HepG2 (cell line): ENCODE data around the gene TP53TG5. TPM values are rescaled to one million over a fixed set of nuclear protein-coding genes. Genes with fewer than 3 reads are reported as not detected.
A peak's percentile ranks its signal among the peaks of the same experiment; 100 is the strongest.

ENCODE experiments used
- ATAC-seq: fragments of 200-7000 bp; cut with Tn5 transposase; 3 replicates; pipeline ENCODE4 v1.9.1; 2020; ENCODE audit warnings: mild to moderate bottlenecking, moderate library complexity
- BruUV-seq: library from RNA; stranded (reverse); fragments of 400-500 nt; replicated peaks from 2 replicates; lab custom pipeline; 2021; lab: Mats Ljungman, UMichigan
- CTCF ChIA-PET: fragments of 300-600 bp; formaldehyde crosslinking; extraction: SDS; loops from one replicate; lab custom pipeline; 2021; ENCODE audit warnings: low total read pairs, inconsistent platforms, low intra/inter-chr PET ratio; lab: Yijun Ruan, JAX
- POLR2A ChIA-PET: fragments of 350-600 bp; sonication (Branson Sonifier 250); formaldehyde crosslinking; loops from one replicate; lab custom pipeline; 2020; ENCODE audit warnings: antibody characterized with exemption, inconsistent platforms; lab: Yijun Ruan, JAX
- DNase-seq: peaks from one replicate; pipeline ENCODE4 v3.0.0-alpha.2; 2015; ENCODE audit warnings: low spot score
- FAIRE-seq: peaks from 3 replicates; lab custom pipeline; 2011; peaks lifted over from hg19 to GRCh38; lab: Jason Lieb, UNC
- H2AFZ ChIP-seq: one replicate; pipeline ENCODE4 v1.6.1; 2011; ENCODE audit warnings: low read length, inconsistent platforms
- H3K27ac ChIP-seq: fragments of 300-600 bp; 3 replicates; pipeline ENCODE4 v1.8.0; 2011; ENCODE audit warnings: mixed run types, mild to moderate bottlenecking, mixed read lengths, low read length, inconsistent platforms; ENCODE audit not compliant: insufficient read depth; ENCODE audit errors: extremely low read length
- H3K27me3 ChIP-seq, 2 experiments: fragments of 200-600 bp in 1 of 2; 2 replicates in 1 of 2; 3 replicates in 1 of 2; pipeline versions ENCODE4 v1.6.0 to v1.8.0; 2011; ENCODE audit warnings: low read length in 2 of 2, mild to moderate bottlenecking in 2 of 2, moderate library complexity in 2 of 2, inconsistent platforms in 1 of 2; ENCODE audit not compliant: insufficient read depth in 2 of 2, control insufficient read depth in 1 of 2
- H3K36me3 ChIP-seq, 2 experiments: fragments of 200-600 bp in 1 of 2; replicated peaks in 1 of 2; 2 replicates in 1 of 2; 3 replicates in 1 of 2; pipeline versions ENCODE4 v1.5.1 to v1.8.0; 2011; ENCODE audit warnings: low read length in 2 of 2, inconsistent platforms in 1 of 2; ENCODE audit not compliant: insufficient read depth in 2 of 2, control insufficient read depth in 1 of 2
- H3K4me1 ChIP-seq: 2 replicates; pipeline ENCODE4 v1.5.1; 2012; ENCODE audit warnings: low read length, inconsistent platforms; ENCODE audit not compliant: insufficient read depth
- H3K4me2 ChIP-seq: 2 replicates; pipeline ENCODE4 v1.6.0; 2011; ENCODE audit warnings: low read depth, low read length, inconsistent platforms
- H3K4me3 ChIP-seq, 3 experiments: fragments of 200-600 bp in 1 of 3; sonication (generic), shearing (Covaris generic) in 1 of 3; replicated peaks in 1 of 3; 2 replicates each; pipeline ENCODE4 v1.5.1; 2011 to 2016; ENCODE audit warnings: low read length in 3 of 3, inconsistent platforms in 2 of 3, low read depth in 2 of 3, mild to moderate bottlenecking in 2 of 3, control low read depth in 1 of 3, mixed read lengths in 1 of 3; ENCODE audit not compliant: insufficient read depth in 1 of 3
- H3K79me2 ChIP-seq: one replicate; pipeline ENCODE4 v1.6.1; 2011; ENCODE audit warnings: low read length, inconsistent platforms; ENCODE audit not compliant: insufficient read depth
- H3K9ac ChIP-seq: 2 replicates; pipeline ENCODE4 v1.6.0; 2011; ENCODE audit warnings: mild to moderate bottlenecking, low read depth, low read length, inconsistent platforms; ENCODE audit not compliant: insufficient read depth
- H3K9me3 ChIP-seq: 2 replicates; pipeline ENCODE4 v1.5.1; 2012; ENCODE audit warnings: mild to moderate bottlenecking, low read length
- H4K20me1 ChIP-seq: 2 replicates; pipeline ENCODE4 v1.6.0; 2011; ENCODE audit warnings: inconsistent platforms, mild to moderate bottlenecking, low read length, moderate library complexity; ENCODE audit not compliant: insufficient read depth
- NFE2L1 ChIP-seq: sonication (generic); formaldehyde crosslinking; IDR thresholded peaks from 2 replicates; pipeline ENCODE4 v1.4.0; 2020; ENCODE audit warnings: missing genetic modification reagents, mild to moderate bottlenecking, borderline replicate concordance
- RFX5 ChIP-seq: IDR thresholded peaks from 2 replicates; pipeline ENCODE4 v1.6.1; 2011; ENCODE audit warnings: low read depth, low read length, improper control_type of control experiment
- RNF219 ChIP-seq: sonication (generic); formaldehyde crosslinking; IDR thresholded peaks from 2 replicates; pipeline ENCODE4 v1.5.0; 2020; ENCODE audit warnings: mild to moderate bottlenecking, missing genetic modification reagents
- SOX13 ChIP-seq, 3 experiments: fragments of 450-650 bp in 1 of 3; sonication (generic) in 1 of 3; formaldehyde crosslinking in 1 of 3; IDR thresholded peaks in 2 of 3; conservative IDR thresholded peaks in 1 of 3; 2 replicates each; pipeline versions ENCODE4 v1.5.0 to v1.6.1; 2016 to 2020; ENCODE audit warnings: antibody characterized with exemption in 1 of 3, mild to moderate bottlenecking in 1 of 3, missing compliant biosample characterization in 1 of 3, missing genetic modification reagents in 1 of 3, moderate library complexity in 1 of 3
- WGBS: methylation state at CpG from one replicate; pipeline ENCODE4 v1.1.6; 2017; ENCODE audit warnings: low lambda C conversion rate; 5-methylcytosine and 5-hydroxymethylcytosine counted together
- in situ Hi-C: cut with HindIII; loops from 2 replicates; pipeline ENCODE4 v1.10.0; 2017; ENCODE audit warnings: low pct_unique_long_range_greater_than_20kb; ENCODE audit not compliant: extremely low pct_ligation_motif_present
- intact Hi-C: fragments of 100-400 bp; cut with micrococcal nuclease; formaldehyde crosslinking; loops from one replicate; pipeline ENCODE4 v1.10.0; 2022; ENCODE audit not compliant: unreplicated experiment
- polyA plus RNA-seq, 8 experiments: library from polyadenylated mRNA; depleted of rRNA in 3 of 8; stranded (reverse) in 7 of 8; unstranded in 1 of 8; fragments of >200 nt; fragmentation: Illumina TruSeq in 4 of 8; extraction: Trizol in 4 of 8; gene quantifications; 2 replicates each; pipeline versions ENCODE4 v1.2.1 to v1.2.3, GENCODE V29; 2011 to 2016; ENCODE audit warnings: low read depth in 4 of 8, missing spikeins in 1 of 8, mixed read lengths in 1 of 8; ENCODE audit not compliant: insufficient read depth in 1 of 8
- total RNA-seq, 5 experiments: library from RNA; depleted of rRNA; stranded (reverse); fragments of >200 nt; fragmentation: Illumina TruSeq; extraction: Trizol; gene quantifications; 2 replicates each; pipeline ENCODE4 v1.2.3, GENCODE V29; 2016; ENCODE audit warnings: low read depth in 1 of 5
- TF ChIP-seq, protein P1 (sequence below): sonication (generic); formaldehyde crosslinking; IDR thresholded peaks from 2 replicates; pipeline ENCODE4 v1.5.0; 2020; ENCODE audit warnings: missing genetic modification reagents
- TF ChIP-seq, protein P2 (sequence below): IDR thresholded peaks from 2 replicates; pipeline ENCODE4 v1.6.1; 2016; ENCODE audit warnings: missing biosample characterization, missing genetic modification reagents, low read depth

TP53TG5 gene
- total and polyA plus RNA-seq, 2 of the 13 experiments (the other 11 are each of a cell fraction or from before 2014, with no cell fraction given): 0.11 TPM; not detected in 1

DNA sequence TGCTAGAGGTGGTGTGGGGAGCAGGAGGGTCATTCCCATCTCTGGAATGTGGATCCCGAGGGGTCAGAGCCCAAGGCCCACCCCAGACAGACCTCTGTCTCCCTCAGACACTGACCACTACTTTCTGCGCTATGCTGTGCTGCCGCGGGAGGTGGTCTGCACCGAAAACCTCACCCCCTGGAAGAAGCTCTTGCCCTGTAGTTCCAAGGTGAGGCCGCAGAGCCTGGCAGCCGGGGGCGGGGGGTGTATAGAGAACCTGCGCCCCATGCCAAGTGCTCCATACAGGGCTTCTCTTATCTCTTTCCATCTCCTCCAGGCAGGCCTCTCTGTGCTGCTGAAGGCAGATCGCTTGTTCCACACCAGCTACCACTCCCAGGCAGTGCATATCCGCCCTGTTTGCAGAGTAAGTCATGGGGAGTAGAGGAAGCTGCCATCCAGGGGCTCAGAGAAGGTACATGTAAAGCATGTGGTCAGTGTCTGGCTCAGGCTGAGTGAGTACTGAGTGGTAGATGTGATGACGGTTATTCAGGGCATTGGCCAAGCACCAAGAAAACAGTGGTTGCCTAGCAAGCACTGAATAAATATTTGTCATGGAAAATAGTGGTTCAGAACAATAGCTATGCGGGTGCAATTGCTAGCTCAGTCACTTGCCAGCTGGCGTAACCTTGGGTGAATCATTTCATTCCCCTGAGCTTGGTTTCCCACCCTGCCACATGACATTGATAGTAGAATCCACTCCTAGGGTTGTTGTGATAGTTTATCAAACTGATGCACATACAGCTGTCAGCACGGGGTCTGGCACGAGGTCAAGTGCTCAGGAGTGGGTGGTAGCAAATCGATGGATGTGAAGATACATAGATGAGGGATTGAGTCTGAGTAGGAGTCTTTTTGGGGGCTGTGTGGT is 41.3 kb upstream of the TP53TG5 start:
- no TSS peak for BruUV-seq
- ChIA-PET CTCF (no interaction called here), POLR2A (interaction anchor here (0.9 to 1.6 kb wide), 3 partner anchors 73 to 76 kb away, joined by 3 to 4 read pairs (median 4); no protein-coding TSS in a partner anchor)
- Histone ChIP-seq H4K20me1 (no peaks in the 10 kb centered on the region), H3K79me2 (peaks cover 17% of the 10 kb centered on the region), H3K27me3 (no peaks in the 10 kb centered on the region; a peak in 1 of 5 replicates), H3K4me3 (no peak overlapping the region)
- TF ChIP-seq RNF219 (CRISPR knock-in tag) (no peak), SOX13 (IDR thresholded peaks at IDR 0.05) (no peak), SOX13 (CRISPR knock-in tag; conservative IDR thresholded peaks at IDR 0.05 in 1 of 2, IDR thresholded peaks at IDR 0.05 in 1 of 2) (peak in 1 of 2 experiments; percentile 67; a peak in 2 of 4 replicates), RFX5 (no peak), NFE2L1 (CRISPR knock-in tag) (no peak)
- TF ChIP-seq, protein P1, sequence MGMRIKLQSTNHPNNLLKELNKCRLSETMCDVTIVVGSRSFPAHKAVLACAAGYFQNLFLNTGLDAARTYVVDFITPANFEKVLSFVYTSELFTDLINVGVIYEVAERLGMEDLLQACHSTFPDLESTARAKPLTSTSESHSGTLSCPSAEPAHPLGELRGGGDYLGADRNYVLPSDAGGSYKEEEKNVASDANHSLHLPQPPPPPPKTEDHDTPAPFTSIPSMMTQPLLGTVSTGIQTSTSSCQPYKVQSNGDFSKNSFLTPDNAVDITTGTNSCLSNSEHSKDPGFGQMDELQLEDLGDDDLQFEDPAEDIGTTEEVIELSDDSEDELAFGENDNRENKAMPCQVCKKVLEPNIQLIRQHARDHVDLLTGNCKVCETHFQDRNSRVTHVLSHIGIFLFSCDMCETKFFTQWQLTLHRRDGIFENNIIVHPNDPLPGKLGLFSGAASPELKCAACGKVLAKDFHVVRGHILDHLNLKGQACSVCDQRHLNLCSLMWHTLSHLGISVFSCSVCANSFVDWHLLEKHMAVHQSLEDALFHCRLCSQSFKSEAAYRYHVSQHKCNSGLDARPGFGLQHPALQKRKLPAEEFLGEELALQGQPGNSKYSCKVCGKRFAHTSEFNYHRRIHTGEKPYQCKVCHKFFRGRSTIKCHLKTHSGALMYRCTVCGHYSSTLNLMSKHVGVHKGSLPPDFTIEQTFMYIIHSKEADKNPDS (CRISPR knock-in tag): no peak
- TF ChIP-seq, protein P2, sequence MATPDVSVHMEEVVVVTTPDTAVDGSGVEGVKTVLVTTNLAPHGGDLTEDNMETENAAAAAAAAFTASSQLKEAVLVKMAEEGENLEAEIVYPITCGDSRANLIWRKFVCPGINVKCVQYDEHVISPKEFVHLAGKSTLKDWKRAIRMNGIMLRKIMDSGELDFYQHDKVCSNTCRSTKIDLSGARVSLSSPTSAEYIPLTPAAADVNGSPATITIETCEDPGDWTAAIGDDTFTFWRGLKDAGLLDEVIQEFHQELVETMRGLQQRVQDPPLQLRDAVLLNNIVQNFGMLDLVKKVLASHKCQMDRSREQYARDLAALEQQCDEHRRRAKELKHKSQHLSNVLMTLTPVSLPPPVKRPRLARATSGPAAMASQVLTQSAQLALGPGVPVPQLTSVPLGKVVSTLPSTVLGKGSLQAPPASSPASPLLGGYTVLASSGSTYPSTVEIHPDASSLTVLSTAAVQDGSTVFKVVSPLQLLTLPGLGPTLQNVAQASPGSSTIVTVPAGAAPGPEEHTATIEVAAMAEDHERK (CRISPR knock-in tag): no peak
- TF ChIP-seq, all 625 proteins: peak for 1
- in situ Hi-C loops: no loop called here
- DNase-seq: peak; percentile 35
- Histone ChIP-seq H3K4me1 (peaks cover 31% of the 10 kb centered on the region), H3K9ac (no peak overlapping the region), H3K4me2 (no peak overlapping the region), H3K36me3 (peaks cover 33 to 56% of the 10 kb centered on the region in 2 experiments), H2AFZ (no peak overlapping the region), H3K27ac (no peak overlapping the region), H3K9me3 (no peaks in the 10 kb centered on the region)
- no peak for FAIRE-seq
- WGBS: 91% methylated on average over 13 of the region's 17 CpGs
- intact Hi-C loops: loop anchor here (5.0 kb wide), 2 partner anchors 57 to 77 kb away; partner anchors contain the start of gene SYS1
- no peak for ATAC-seq
